Large intestine (tissue), 3 donors: Measurements from ENCODE around the gene RNF126. TPM values are rescaled to one million over a fixed set of nuclear protein-coding genes. Genes with fewer than 3 reads are reported as not detected.

Source experiments
- DNase-seq, 2 donors: peaks; one replicate each; pipeline versions ENCODE4 v3.0.0 to v3.0.0-alpha.2; 2013
- H3K27ac ChIP-seq: one replicate; pipeline ENCODE4 v1.5.1; 2013; ENCODE audit warnings: low read length
- H3K27me3 ChIP-seq: 2 replicates; pipeline ENCODE4 v1.6.1; 2013; ENCODE audit warnings: low read length; ENCODE audit not compliant: control insufficient read depth, insufficient read depth
- H3K36me3 ChIP-seq: 2 replicates; pipeline ENCODE4 v1.6.1; 2013; ENCODE audit warnings: low read length; ENCODE audit not compliant: control insufficient read depth, insufficient read depth
- H3K4me1 ChIP-seq: one replicate; pipeline ENCODE4 v1.6.1; 2013; ENCODE audit warnings: low read length; ENCODE audit not compliant: control insufficient read depth, insufficient read depth
- H3K4me3 ChIP-seq: one replicate; pipeline ENCODE4 v1.5.1; 2013; ENCODE audit warnings: low read length
- H3K9me3 ChIP-seq: one replicate; pipeline ENCODE4 v1.6.1; 2013; ENCODE audit warnings: mild to moderate bottlenecking, low read depth, low read length, moderate library complexity; ENCODE audit not compliant: control insufficient read depth
- WGBS: methylation state at CpG from one replicate; pipeline ENCODE4 v1.1.5; 2013; ENCODE audit warnings: low lambda C conversion rate; ENCODE audit not compliant: insufficient coverage; 5-methylcytosine and 5-hydroxymethylcytosine counted together
- polyA plus RNA-seq: library from polyadenylated mRNA; unstranded; fragments of 120-200 nt; gene quantifications from one replicate; pipeline ENCODE4 v1.2.1, GENCODE V29; 2013

RNF126 gene
- polyA plus RNA-seq, 1 donor = 41.4 TPM

DNA sequence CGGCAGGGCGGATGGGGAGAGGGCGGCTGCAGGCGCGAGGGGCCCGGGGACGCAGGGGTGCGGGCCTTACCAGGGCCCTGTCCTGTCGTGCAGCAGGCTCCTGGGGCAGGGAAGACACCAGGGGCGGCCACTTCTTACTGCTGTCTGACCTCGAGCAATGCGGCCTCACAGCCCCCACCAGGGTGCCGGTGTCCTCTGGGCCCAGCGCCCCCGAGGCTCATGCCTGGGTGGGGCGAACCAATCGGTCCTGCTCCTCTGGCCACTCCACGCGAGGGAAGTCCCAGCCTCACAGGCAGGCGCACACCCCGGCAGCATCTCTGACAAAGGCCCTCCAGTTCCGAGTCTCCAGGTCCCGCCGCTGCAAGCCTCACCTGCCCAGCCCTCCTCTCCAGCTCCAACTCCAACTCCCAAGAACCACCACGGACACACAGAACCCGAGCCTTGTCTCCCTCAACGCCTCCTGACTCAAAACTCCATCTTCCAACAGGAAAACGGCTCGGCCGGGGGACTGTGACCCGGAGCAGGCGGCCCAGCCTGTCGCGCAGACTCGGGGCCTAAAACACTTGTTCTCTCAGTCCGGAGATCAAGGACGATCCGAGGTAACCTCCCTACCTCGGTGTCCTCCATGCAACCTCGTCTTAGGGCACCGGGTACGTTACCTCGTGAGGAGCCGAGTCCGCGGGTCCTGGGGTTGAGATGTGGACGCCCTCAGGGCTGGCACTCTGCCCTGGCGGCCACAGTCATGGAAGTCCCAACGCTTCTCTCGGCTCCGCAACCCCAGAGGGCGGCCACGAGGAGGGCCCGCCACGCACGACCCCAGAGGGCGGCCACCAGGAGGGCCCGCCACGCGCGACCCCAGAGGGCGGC, 16.9 kb downstream of the RNF126 start:
- H3K27ac ChIP-seq = no peak overlapping the region
- H3K4me1 ChIP-seq = no peaks in the 10 kb centered on the region
- DNase-seq = no peak
- WGBS = no CpG with 5 or more reads among the region's 62 CpGs
- H3K4me3 ChIP-seq = no peak overlapping the region
- H3K36me3 ChIP-seq = peaks cover 54% of the 10 kb centered on the region
- peaks cover 10% of the 10 kb centered on the region for H3K9me3 ChIP-seq
- no peaks in the 10 kb centered on the region for H3K27me3 ChIP-seq

DNA sequence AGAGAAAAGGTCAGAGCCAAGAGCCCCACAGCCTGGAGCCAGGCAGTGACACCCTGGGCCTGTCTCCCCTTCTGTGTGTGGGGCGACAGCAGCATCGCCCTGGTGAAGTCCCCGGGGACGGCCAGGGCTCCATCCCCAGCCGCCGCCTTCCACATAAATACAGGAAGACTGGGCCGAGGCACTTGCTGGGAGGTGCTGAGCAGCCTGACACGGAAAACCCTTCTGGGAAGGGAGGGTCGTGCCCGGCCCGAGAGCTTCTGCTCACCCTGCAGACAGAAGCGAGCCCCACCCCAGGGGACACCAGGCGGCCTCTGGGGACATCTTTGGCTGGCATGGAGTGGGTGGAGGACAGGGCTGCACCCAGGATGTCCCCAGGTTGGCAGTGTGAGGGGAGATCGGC, 18.2 kb downstream of the RNF126 start:
- Histone ChIP-seq H3K27ac (no peak overlapping the region), H3K4me1 (no peaks in the 10 kb centered on the region), H3K9me3 (peaks cover 16% of the 10 kb centered on the region), H3K36me3 (peaks cover 46% of the 10 kb centered on the region), H3K27me3 (no peaks in the 10 kb centered on the region), H3K4me3 (no peak overlapping the region)
- WGBS = no CpG with 5 or more reads among the region's 14 CpGs
- DNase-seq = no peak

DNA sequence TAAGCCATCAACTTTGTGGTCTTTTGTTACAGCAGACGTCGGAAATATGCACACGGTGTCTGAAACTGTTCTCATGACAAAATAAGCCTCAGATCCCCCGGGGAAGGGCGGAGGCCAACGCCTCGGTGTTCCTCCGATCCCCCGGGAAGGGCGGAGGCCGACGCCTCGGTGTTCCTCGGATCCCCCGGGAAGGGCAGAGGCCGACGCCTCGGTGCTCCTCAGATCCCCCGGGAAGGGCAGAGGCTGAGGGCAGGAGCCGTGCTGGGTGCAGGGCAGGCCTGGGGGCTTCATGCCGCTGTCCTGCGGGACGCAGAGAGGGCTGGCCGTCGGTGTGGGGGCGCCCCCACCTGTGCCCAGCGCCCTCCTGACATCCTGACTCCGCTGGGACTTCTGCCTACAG, 18.7 kb downstream of the RNF126 start:
- peaks cover under 1% of the 10 kb centered on the region for H3K4me1 ChIP-seq
- no peak overlapping the region for H3K27ac ChIP-seq
- H3K27me3 ChIP-seq = no peaks in the 10 kb centered on the region
- H3K4me3 ChIP-seq = no peak overlapping the region
- no CpG with 5 or more reads among the region's 28 CpGs for WGBS
- peaks cover 18% of the 10 kb centered on the region for H3K9me3 ChIP-seq
- H3K36me3 ChIP-seq = peaks cover 42% of the 10 kb centered on the region
- DNase-seq = no peak

DNA sequence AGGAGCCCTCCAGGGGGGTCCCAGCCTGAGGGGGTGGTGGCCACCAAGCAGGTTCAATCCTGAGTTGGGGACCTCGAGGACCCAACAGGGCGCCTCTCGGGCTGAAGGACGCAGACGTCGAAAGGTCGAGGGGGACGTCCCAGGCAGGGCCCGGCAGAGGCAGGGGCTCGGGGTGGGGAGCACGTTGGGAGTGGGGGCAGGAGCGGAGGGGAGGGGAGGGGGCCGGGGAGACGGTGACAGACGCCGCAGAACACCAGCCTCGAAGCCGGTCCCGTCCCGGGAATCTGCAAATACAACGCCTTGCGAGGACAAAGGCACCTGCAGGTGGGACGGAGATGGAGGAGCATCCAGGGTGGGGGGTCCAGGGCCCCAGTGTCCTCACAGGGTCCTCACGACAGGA, 19.3 kb downstream of the RNF126 start:
- peaks cover 36% of the 10 kb centered on the region for H3K36me3 ChIP-seq
- H3K27me3 ChIP-seq = peaks cover 5% of the 10 kb centered on the region
- DNase-seq = no peak
- WGBS = no CpG with 5 or more reads among the region's 24 CpGs
- peaks cover 7% of the 10 kb centered on the region for H3K4me1 ChIP-seq
- H3K27ac ChIP-seq = no peak overlapping the region
- no peak overlapping the region for H3K4me3 ChIP-seq
- H3K9me3 ChIP-seq = peaks cover 23% of the 10 kb centered on the region

DNA sequence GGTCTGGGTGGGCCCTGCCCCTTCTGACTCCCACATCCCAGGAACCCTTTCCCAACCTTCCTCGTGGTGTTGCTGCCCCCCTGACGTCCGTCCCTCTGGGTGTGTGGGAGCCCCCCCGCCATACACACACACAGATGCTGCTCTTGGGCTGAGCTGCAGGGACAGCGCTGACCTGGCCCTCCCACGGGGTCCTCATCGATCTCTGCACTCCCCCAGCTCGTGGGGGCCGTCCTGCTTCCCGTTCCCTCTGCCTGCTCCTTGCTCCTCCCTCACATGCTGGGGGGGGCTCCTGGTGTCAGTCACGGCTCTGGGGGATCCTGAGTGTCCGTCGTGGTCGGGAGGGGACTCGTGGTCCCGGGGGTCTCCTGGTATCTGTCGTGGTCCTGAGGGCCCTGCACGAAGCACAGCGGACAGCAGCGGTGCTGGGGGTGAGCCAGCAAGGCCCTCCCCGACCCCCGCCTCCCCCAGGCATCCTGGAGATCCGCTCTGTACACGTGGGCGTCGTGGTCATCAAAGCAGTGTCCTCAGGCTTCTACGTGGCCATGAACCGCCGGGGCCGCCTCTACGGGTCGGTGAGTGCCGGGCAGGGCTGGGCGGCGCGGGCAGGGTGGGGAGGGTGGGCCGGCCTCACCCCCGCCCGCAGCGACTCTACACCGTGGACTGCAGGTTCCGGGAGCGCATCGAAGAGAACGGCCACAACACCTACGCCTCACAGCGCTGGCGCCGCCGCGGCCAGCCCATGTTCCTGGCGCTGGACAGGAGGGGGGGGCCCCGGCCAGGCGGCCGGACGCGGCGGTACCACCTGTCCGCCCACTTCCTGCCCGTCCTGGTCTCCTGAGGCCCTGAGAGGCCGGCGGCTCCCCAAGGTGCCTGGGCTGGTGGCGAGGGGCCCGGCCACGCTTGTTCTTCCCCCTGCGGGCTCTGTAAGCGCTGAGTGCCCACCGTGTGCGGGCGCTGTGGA, 20.0 kb downstream of the RNF126 start:
- Histone ChIP-seq H3K9me3 (peaks cover 23% of the 10 kb centered on the region), H3K4me3 (no peak overlapping the region), H3K36me3 (peaks cover 31% of the 10 kb centered on the region), H3K27me3 (peaks cover 11% of the 10 kb centered on the region), H3K4me1 (peaks cover 12% of the 10 kb centered on the region), H3K27ac (no peak overlapping the region)
- WGBS = no CpG with 5 or more reads among the region's 70 CpGs
- no peak for DNase-seq

DNA sequence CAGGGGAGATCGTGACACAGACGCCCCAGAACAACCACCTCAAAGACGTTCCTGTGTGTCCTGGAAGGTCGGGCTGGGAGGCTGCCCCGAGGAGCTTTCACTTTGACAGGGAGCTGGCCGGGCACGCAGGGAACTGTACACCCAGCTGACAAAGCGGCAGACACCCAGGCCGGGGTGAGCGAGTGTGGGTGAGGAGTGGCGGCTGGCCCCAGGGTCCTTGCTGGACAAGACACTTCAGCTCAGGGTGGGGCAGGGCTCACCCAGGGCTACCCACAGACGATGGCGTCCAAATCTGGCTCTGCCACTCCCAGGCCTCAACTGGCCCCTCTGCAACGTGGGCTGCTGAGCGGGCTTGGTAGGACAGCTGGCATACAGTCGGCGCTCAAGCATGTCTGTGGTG, 21.3 kb downstream of the RNF126 start:
- H3K36me3 ChIP-seq = peaks cover 18% of the 10 kb centered on the region
- H3K27ac ChIP-seq = no peak overlapping the region
- WGBS = no CpG with 5 or more reads among the region's 17 CpGs
- peaks cover 12% of the 10 kb centered on the region for H3K4me1 ChIP-seq
- peaks cover 14% of the 10 kb centered on the region for H3K27me3 ChIP-seq
- no peak for DNase-seq
- no peak overlapping the region for H3K4me3 ChIP-seq
- peaks cover 23% of the 10 kb centered on the region for H3K9me3 ChIP-seq

DNA sequence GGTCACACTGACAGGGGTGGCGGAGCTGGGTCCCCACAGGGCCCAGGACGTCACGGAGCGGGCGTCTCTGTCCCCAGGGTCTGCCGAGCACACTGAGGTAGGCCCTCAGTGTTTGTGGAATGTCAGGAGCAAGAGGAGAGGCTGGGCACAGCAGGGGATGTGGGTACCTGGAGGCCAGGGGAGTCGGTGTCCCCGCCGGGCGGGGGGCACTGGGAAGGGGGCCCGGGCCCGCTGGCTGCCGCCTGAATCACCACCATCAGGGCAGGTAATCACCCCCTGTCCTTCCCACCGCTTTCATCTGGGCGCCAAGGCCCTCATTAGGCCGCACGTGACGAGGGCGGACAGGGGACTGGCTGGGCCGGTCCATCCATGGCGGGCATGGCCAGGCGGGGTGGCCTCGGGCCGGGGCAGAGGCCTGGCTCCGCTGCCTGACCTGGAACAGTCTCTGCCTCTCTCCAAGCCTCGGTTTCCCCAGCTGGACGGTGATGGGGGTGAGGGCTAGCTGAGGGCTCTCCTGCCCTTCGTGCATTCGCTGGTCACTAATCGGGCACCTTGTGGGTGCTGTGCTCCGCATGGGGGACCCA, 22.3 kb downstream of the RNF126 start:
- H3K36me3 ChIP-seq = peaks cover 10% of the 10 kb centered on the region
- peaks cover 17% of the 10 kb centered on the region for H3K9me3 ChIP-seq
- peaks cover 14% of the 10 kb centered on the region for H3K27me3 ChIP-seq
- H3K27ac ChIP-seq = no peak overlapping the region
- WGBS = no CpG with 5 or more reads among the region's 31 CpGs
- H3K4me3 ChIP-seq = no peak overlapping the region
- no peak for DNase-seq
- peaks cover 12% of the 10 kb centered on the region for H3K4me1 ChIP-seq

DNA sequence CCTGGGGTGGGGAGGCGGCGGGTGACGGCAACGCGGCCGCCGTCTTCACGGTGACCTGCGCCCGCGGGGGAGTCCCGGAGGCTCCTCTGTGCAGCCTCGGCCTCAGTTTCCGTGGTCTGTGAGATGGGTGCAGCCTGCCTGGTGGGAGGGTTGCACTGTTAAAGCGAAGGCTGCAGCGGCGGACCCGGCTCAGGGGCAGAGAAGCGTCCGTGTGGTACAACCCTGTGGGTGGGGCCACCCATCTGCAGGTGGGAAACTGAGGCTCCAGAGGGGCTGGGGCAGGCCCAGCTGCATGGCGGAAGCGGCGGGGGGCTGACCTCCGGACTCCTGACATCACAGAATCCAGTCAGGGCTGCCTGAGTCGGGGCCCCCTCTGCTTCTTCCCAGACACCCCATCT, 22.9 kb downstream of the RNF126 start:
- Histone ChIP-seq H3K9me3 (peaks cover 16% of the 10 kb centered on the region), H3K36me3 (peaks cover 9% of the 10 kb centered on the region), H3K27me3 (peaks cover 14% of the 10 kb centered on the region), H3K4me1 (peaks cover 12% of the 10 kb centered on the region), H3K27ac (no peak overlapping the region), H3K4me3 (no peak overlapping the region)
- WGBS = no CpG with 5 or more reads among the region's 25 CpGs
- DNase-seq = no peak

DNA sequence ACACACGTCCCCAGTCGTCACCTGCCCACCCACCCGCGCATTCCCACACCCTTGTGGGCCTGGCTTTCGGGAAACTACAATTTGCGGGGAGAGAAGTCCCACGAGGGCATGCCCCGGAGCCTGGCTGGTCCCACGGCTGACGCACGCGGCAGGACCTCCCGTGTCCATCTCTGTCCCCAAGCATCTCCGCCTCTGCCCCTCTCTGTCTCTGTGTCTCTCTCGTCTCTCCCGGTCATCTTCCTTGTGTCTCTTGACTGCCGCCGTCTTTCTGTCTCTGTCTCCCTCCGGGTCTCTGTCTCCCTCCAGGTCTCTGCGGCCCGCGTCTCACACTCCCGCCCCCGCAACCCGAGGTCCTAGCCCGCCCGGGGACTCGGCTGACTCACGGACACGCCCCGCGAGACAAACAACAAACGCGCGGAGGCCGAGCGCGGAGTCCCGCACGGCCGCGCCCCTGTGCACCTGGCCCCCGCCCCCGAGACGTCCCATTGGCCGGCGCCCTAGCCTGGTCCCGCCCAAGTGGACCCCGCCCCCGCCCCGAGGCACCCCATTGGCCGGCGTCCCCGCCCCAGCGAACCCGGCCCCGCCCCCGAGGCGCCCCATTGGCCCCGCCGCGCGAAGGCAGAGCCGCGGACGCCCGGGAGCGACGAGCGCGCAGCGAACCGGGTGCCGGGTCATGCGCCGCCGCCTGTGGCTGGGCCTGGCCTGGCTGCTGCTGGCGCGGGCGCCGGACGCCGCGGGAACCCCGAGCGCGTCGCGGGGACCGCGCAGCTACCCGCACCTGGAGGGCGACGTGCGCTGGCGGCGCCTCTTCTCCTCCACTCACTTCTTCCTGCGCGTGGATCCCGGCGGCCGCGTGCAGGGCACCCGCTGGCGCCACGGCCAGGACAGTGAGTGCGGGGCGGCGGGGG, 23.5 kb downstream of the RNF126 start, which contains the start of gene FGF22:
Gene FGF22, plus strand, starts transcription at position 627 of the 908 bp plus-strand sequence. Its CDS starts 47 bp downstream, at position 674.
- H3K36me3 ChIP-seq = peaks cover 4% of the 10 kb centered on the region
- no CpG with 5 or more reads among the region's 109 CpGs for WGBS
- peaks cover 14% of the 10 kb centered on the region for H3K27me3 ChIP-seq
- H3K4me1 ChIP-seq = peaks cover 12% of the 10 kb centered on the region
- H3K9me3 ChIP-seq = peaks cover 13% of the 10 kb centered on the region
- H3K4me3 ChIP-seq = peak within 1 kb of the TSS; percentile 28
- peak; percentile 79 to 86 for DNase-seq
- no peak within 1 kb of the TSS for H3K27ac ChIP-seq
